GM18517 (cell line): ENCODE data around the gene INHBA.

Experiments used
- ATAC-seq: cut with Tn5 transposase; IDR thresholded peaks from one replicate; pipeline ENCODE4 v1.9.1; 2021; ENCODE audit warnings: mild to moderate bottlenecking, moderate library complexity; ENCODE audit not compliant: unreplicated experiment

The INHBA gene

DNA sequence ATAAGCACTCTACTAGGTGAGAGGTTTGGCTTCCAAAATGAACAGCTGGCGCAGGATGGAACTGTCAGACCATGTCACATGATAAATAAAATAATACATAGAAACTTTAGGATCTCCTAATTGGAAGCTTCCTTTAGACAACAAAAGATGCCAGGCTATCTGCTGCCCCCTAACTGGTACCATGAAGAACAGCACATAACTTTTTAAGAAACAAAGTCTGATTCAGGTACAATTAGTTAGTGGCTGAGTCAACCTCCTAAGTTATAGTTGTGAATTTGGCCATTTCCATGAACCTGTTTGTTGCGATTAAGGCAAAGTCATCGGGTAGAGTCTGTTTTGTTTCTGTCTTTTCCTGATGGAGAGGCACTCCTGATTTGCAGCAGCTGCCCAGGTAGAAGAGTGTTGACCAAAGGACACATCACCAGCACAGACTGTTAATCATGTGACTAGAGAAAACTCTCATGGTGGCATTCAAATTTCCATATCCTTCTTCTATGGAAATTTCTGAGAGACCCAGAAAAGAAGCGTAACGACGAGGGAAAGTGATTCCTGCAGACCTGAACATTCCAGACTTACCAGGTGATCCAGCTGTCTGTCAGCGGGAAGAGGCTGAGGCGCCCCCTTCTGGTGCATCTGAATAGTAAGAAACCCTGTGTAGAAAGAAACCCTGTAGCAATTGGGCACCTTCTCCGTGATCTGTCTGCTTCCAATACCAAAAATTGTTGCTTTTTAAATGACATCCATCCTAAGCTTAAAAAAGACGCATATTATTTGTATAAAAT, 8.6 kb upstream of the INHBA start:
- no peak for ATAC-seq

- ATAC-seq: no peak
Observed at GRCh38 chr7:41710838-41711237, 7.9 kb upstream of the INHBA start.

GRCh38 chr7:41709621-41710020, 6.7 kb upstream of the INHBA start:
- no peak for ATAC-seq

GRCh38 chr7:41708581-41709358, 5.9 kb upstream of the INHBA start:
- no peak for ATAC-seq

DNA sequence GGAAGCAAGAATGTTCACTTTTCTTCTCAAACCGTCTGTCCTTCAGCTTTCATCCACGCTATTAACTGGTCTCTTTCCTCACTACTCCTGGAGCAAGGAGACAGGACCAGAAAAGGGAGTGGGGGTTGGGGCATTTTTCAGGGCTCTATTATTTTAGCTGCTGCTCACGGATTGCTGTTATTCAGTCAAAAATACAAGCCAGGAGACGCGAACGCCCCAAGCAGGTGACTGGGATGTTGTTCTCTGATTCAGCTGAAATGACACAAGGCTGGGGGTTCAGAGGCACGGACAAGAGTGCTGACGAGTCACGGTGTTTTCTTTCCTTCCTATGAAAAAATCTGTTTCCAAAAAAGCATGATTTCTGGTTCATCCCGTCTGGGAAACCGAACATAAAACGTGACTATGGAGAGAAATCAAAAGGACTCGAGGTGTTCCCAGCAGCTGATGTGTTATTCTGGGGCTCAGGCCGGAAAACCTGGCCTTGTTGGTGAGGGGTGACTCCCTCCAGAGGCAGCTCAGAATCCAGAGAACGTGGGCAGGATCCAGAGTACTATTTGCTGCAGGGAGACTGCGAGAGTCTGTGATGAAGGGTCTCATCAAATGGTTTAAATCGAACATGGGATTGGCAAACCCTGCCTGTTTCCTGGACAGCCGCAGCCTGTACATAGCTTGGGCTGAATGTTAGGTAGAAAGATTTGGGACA, 3.5 kb upstream of the INHBA start:
- no peak for ATAC-seq

DNA sequence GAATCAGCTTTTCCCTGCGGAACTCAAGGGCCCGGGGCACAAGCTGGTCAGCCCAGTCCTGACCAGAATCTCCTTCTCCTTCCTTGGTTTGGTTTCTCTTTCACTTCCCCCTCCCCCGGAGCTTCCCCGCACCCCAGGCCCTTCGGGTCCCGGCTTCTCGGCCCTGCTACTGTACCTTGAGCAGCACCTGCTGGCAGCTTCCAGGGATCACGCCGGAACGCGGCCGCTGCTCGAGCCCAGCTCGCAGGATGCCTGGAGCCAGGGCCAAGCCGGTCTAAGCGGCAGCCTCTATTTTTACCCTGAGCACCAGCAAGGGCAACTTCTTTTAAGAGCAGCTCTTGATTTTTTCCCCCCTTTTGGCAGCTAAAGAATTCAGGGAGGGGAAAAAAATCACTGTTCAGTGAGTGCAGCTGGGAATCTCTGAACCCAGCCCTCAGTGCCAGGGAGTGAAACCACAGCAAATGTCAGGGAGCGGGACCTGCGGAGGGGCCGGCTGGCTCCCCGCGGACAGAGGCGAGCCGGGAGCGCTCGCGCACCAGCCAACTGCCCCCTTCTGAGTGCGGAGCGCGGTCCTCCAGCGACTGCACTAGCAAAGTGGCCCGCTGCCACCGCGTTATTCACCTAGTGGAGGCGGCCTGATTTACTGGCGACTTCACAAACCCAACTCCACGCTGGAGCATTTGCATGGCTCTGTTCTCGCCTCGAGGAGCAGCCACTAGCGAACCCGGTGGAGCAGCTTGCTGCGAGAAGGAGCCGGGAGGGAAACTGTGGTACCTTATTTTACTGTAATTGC, 2.4 kb upstream of the INHBA start:
- ATAC-seq: peak; percentile 87

DNA sequence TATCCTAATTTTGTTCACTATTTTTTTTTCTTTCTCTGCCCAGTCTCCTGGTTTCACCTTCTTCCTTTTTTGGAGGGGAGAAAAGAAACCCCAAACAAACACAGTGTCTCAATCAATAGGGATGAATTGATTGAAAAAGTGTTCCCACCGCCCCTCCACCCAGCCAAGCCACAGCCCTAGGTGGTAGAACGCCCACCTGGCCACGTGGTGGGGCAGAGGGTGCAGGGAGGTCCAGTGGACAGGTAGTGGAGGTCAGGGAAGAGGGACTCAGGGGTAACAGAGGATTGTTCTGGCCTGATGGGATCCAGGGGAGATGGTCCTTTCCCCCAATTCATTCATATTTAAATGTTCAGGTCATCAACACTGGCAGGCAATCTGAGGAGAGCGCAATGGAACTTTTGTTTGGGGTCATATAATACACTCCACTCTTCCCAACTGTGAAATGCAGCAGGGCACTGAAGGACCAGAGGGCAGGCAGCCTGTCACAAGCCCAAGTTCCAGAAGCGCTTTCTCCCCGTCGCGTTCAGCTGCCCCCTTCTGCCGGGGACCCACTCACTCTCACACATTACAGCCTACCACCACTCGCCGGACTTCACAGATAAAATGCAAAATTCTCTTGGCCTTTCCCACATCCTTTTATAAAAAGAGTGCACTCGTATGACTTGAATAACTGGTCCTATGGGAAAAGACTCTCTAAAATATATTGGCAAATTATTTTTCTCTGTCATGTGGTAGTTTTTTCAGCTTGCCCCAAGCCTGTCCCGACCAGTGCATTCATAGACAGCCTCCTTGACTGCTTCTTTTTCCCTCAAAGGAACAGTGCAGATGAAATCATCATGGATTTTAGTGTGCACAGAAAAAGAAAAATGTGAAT, 1.6 kb downstream of the INHBA start:
- ATAC-seq: no peak

DNA sequence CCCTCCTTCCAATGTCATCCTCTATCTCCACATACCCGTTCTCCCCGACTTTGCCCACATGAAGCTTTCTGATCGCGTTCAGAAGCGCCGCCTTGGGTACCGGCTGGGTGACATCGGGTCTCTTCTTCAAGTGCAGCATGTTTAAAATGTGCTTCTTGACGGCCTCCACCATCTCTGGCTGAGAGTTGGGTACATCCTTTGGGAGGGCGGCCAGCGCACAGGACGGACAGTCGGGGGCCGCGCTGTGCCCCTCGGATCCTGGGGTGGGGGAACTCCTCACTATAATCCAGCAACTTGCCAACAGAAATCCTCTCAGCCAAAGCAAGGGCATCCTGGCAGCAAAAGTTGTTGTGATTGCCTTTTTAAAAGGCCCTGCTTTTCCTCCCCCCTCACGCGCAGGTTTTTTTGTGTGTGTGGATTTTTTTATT, 2.8 kb downstream of the INHBA start:
- ATAC-seq: no peak

GRCh38 chr7:41699516-41699915, 3.4 kb downstream of the INHBA start:
- ATAC-seq: no peak

DNA sequence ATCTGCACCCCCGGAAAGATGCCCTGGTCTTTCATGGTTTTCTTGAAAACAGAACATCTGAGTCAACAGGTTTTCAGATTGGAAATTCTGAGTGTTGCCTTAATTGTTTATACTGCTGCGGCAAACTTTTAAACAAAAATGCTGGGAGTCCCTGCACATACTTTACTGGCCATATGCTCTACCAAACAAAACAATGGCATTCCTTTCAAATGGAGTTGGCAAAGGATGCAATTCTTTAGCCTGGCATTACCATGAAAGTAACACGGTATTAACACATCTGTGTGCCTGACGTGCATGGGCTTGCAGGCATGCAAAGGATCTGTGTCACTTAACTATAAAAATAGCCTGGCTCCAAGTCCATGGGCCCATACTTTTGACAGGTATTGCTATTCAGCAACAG, 4.2 kb downstream of the INHBA start:
- ATAC-seq: no peak

DNA sequence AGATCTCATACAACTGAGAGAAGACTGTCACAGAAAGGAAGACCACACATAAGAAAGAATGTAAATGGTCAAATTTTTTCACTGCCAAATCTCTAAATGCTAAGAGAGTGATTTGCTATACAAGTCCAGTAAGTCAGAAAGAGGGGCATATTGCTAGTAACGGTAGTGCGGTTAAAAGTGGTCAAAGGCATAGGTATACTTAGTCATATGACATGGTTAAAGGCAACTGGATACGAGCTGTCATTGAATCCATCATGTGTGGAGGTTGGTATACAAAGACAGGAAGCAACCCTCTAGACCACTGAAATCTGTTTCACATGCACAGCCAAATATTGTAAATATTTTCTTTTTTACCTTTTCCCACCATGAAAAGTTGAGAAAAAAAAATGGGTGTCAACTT, 4.8 kb downstream of the INHBA start:
- no peak for ATAC-seq

DNA sequence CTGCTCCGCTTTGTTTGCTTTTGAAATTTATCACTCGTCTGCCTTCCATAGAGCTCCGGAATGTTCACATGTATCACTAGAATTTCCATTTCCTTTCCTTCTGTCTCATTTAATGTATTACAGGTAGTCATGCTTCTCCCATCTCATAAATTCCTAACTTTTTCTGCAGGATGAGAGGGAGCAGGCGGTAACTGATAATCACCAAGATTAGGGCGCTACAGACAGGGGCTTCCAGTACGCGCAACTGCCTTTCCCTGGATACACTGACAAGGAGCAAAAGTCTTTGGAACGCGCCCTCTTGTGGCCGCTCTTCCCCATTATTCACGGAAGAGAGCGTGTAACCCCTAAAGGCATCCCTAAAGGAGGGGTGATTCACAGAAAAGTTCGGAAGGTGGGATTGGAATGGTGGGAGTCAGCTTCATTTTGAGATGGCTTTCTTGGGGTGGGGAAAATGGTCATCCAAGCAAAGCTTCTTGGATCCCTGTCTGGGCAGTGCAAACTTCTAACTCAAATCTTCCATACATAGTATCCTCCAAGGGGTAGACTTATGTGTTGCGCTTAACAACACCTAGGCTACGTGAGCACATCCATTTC, 6.5 kb downstream of the INHBA start:
- ATAC-seq: no peak

GRCh38 chr7:41695661-41696322, 7.1 kb downstream of the INHBA start:
- ATAC-seq: no peak

DNA sequence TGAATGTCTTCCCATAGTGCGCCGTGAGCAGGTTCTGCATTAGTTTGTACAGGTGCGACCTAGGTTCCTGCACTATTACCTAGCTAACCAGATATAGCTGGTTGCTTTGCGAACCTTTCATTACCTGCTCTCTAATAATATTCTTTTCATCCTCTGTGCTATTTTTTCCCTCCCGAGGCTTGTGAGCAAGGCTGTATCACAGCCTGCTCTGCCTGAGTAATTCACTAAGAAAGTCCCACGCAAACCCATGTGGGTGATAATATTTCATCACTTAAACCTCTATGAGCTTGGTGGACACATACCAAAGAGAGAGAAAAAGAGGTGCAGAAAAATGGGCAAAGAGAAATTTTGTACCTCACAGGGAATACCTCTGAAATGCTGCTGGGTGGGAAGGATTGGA, 8.4 kb downstream of the INHBA start:
- ATAC-seq: no peak

GRCh38 chr7:41693150-41693997, 9.5 kb downstream of the INHBA start:
- ATAC-seq: no peak

- ATAC-seq: no peak
Observed at GRCh38 chr7:41692251-41692650, 10.6 kb downstream of the INHBA start.

DNA sequence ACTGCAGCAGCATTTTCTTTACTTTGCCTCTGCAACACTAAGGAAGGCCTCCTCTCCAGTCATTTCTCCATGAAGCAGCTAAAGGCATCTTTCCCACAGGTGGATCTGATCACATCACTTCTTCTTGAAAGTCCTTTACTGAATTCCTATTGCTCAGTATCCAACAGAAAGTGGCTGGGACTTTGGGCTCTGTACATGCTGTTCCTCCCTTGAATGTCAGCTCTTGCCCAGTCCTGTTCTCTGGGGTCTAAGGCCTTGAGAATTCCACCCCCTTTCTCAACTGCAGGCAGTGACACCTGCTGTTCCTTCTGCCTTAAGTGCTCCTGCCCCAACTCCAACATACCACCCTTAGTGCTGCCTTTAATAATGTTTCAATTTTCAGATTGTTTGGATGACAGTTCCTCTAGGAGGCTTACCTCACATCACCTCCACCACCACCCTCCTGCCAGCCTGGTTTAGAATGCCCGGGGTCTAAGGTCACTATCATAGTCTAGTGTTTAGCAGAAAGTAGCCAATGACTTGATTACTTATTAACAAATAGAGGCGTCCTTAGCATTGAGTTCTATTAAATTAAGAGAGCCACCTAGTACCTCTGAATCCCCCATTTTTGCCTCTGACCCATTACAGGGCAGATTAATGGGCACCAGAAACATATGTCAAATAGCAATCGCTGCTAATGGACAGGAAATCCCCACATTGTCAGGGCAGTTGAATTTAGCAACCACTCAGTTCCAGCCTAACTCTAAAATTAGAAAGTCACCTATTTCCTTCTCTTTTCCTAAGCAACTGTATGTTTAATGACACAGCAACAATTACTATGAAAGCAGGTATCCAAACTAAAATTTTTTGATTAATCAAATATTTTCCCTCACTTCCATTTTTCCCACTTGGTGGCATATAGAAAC, 11.4 kb downstream of the INHBA start:
- no peak for ATAC-seq
